Stimulated activated CD4-positive, alpha-beta T cell treated with anti-CD3 and anti-CD28 coated beads, TNF-alpha, amount 100 ng/mL, for 1 hour (primary cell): ENCODE data around the gene NHSL1.

ENCODE experiments used
- DNase-seq, 3 donors: peaks; one replicate each; pipeline ENCODE4 v3.0.0-alpha.2; 2020; ENCODE audit warnings: low read depth in 3 of 3, low spot score in 1 of 3

NHSL1 gene

GRCh38 chr6:138405816-138406413 lies 93.4 kb downstream of the NHSL1 start:
- DNase-seq = no peak

- peak in 1 of 3 donors; percentile 8 for DNase-seq
These were observed 94.5 kb downstream of the NHSL1 start for GRCh38 chr6:138404666-138405337.

- DNase-seq = peak; percentile 72 to 83 (median 82)
These were observed 95.3 kb downstream of the NHSL1 start, which contains the start of gene HEBP2 for GRCh38 chr6:138403801-138404665. Gene HEBP2 (plus strand): TSS chr6:138404223. CDS start chr6:138404496, 273 bp downstream.

GRCh38 chr6:138403324-138403800 lies 95.9 kb downstream of the NHSL1 start:
- DNase-seq = no peak

GRCh38 chr6:138402838-138403187 lies 96.5 kb downstream of the NHSL1 start:
- DNase-seq = no peak

- DNase-seq = no peak
These were observed 97.1 kb downstream of the NHSL1 start for GRCh38 chr6:138401960-138402837.

- DNase-seq = no peak
These were observed 99.0 kb downstream of the NHSL1 start for GRCh38 chr6:138400326-138400725.

- no peak for DNase-seq
These were observed 101.9 kb downstream of the NHSL1 start for GRCh38 chr6:138397128-138398122.

- no peak for DNase-seq
These were observed 102.6 kb downstream of the NHSL1 start for GRCh38 chr6:138396709-138397108.

GRCh38 chr6:138393871-138394783 lies 105.2 kb downstream of the NHSL1 start:
- no peak for DNase-seq

- no peak for DNase-seq
These were observed 109.7 kb downstream of the NHSL1 start for GRCh38 chr6:138389551-138389950.

GRCh38 chr6:138387577-138388368 lies 111.5 kb downstream of the NHSL1 start:
- DNase-seq = no peak

- no peak for DNase-seq
These were observed 112.4 kb downstream of the NHSL1 start for GRCh38 chr6:138386897-138387296.

GRCh38 chr6:138383776-138384175 lies 115.5 kb downstream of the NHSL1 start:
- no peak for DNase-seq

- DNase-seq = no peak
These were observed 116.6 kb downstream of the NHSL1 start for GRCh38 chr6:138382498-138383265.

- DNase-seq = no peak
These were observed 120.8 kb downstream of the NHSL1 start for GRCh38 chr6:138378463-138378862.

GRCh38 chr6:138377844-138378243 lies 121.5 kb downstream of the NHSL1 start, which contains the start of gene SMIM28:
Gene SMIM28 (plus strand): TSS chr6:138377905. CDS start chr6:138378073, 168 bp downstream.
- no peak for DNase-seq
